Measurements from ENCODE around the gene CCNY. TPM values are rescaled to one million over a fixed set of nuclear protein-coding genes. Genes with fewer than 3 reads are reported as not detected.

CCNY gene
- total and polyA plus RNA-seq, 2 experiments from 2014 or later, result 38.9 to 79.9 TPM

DNA sequence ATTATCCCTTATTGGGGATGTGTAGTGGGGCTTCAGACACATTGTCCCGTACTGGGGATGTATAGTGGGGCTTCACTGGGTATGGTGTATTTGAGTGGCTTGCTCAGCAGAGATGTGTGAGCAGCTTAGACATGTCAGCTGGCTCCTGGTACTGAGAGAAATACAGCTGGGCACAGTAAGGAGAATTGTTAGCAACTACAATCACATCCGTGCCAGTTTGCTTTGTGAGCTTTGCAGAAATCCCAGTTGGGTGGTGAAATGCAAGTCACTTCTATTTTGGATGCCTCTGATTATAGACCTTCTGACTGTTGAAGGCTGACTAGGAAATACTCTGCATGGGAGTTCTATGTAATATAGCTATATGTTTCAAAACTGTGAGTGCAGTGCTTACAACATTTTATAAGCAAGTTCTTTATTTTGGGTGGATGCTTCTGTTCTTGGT, 10.8 kb downstream of the CCNY start:
- TF ChIP-seq, protein P1, sequence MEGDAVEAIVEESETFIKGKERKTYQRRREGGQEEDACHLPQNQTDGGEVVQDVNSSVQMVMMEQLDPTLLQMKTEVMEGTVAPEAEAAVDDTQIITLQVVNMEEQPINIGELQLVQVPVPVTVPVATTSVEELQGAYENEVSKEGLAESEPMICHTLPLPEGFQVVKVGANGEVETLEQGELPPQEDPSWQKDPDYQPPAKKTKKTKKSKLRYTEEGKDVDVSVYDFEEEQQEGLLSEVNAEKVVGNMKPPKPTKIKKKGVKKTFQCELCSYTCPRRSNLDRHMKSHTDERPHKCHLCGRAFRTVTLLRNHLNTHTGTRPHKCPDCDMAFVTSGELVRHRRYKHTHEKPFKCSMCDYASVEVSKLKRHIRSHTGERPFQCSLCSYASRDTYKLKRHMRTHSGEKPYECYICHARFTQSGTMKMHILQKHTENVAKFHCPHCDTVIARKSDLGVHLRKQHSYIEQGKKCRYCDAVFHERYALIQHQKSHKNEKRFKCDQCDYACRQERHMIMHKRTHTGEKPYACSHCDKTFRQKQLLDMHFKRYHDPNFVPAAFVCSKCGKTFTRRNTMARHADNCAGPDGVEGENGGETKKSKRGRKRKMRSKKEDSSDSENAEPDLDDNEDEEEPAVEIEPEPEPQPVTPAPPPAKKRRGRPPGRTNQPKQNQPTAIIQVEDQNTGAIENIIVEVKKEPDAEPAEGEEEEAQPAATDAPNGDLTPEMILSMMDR (IDR thresholded peaks at IDR 0.05; ENCODE audit: low read depth, low read length), result no peak

DNA sequence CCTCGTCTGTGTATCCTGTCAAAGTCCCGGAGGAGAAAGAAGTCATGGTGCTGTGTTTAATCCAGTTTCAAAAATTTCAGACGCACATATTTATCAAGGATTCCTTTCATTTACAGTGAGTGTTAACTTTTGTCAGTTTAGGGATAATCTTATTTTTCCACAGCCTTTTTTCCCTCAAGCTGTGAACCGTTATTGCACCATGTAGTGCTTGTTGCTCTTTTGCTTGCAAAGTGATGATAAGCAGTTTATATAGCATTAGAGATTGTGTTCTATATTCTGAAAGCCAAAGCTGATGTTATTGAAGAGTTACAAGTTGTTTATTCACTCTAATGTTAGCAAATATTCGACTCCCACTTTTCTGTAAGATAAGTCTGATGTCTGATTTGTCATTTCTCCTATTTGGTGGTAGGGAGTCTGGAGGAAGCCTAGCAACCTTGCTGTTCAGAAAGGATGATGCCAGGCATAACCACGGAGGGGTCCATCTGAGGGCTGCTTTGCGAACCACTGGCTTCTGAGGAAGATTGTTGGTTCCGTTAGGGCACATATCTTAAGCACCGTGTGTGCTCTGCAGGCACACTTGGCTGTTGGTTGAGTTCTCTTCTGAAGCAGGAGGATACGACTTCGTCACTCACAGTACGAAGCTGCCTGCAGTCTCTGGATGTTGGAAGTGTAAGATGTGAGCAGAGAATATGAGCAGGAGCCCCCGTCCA, 11.7 kb downstream of the CCNY start:
- Histone ChIP-seq H3K27ac (no peak overlapping the region), H3K9me3 (ENCODE audit: low read depth) (no peaks in the 10 kb centered on the region), H3K36me3 (no peaks in the 10 kb centered on the region), H3K27me3 (no peaks in the 10 kb centered on the region), H3K4me1 (ENCODE audit: low read depth) (peaks cover 39% of the 10 kb centered on the region), H3K4me3 (no peak overlapping the region)
- TF ChIP-seq, protein P1 (IDR thresholded peaks at IDR 0.05; ENCODE audit: low read depth, low read length), result no peak
- DNase-seq (ENCODE audit: low read depth in 1 of 2, low spot score in 1 of 2), result no peak

More for the DNA sequence above, 10.8 kb downstream of the CCNY start:
- Histone ChIP-seq H3K4me3 (no peak overlapping the region), H3K36me3 (no peaks in the 10 kb centered on the region), H3K9me3 (ENCODE audit: low read depth) (no peaks in the 10 kb centered on the region), H3K27ac (no peak overlapping the region), H3K27me3 (no peaks in the 10 kb centered on the region), H3K4me1 (ENCODE audit: low read depth) (peaks cover 37% of the 10 kb centered on the region)
- no peak for DNase-seq (ENCODE audit: low read depth in 1 of 2, low spot score in 1 of 2)

DNA sequence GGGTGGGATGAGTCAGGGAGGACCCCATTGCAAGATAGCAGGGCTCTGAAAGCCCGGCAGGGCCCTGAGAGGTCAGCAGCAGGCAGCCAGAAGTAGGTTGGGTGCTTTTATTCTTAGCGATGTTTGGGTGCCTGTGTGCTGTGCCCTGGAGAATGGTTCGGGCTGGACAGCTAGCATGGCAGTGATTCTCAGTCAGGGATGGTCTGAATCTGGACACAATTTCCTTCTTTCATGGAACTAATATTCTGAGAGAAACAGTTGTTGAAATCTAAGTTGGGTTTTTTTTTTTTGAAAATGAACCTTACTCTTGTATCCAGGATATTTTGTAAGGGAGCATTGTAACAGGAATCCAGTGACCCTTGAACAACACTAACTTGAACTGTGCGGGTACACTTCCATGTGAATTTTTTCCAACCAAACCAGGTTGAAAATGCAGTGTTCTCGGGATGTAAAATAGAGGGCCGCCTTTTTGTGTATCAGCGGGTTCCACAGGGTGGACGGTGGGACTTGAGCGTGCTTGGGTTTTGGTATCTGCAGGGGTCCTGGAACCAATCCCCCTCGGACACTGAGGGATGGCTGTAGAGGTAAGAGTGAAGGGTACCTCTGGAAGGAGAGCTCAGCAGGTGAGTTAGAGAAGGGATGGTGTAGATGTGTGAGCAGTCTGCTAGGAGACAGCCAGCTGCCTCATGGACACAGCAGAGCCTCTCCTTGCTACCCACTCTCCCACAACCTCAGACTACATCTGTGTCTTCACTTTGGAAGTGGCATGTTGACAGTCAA, 12.5 kb downstream of the CCNY start:
- no peaks in the 10 kb centered on the region for H3K36me3 ChIP-seq
- no peaks in the 10 kb centered on the region for H3K27me3 ChIP-seq
- TF ChIP-seq, protein P1 (IDR thresholded peaks at IDR 0.05; ENCODE audit: low read depth, low read length), result no peak
- H3K27ac ChIP-seq, result no peak overlapping the region
- DNase-seq (ENCODE audit: low read depth in 1 of 2, low spot score in 1 of 2), result no peak
- H3K9me3 ChIP-seq (ENCODE audit: low read depth), result no peaks in the 10 kb centered on the region
- no peak overlapping the region for H3K4me3 ChIP-seq
- H3K4me1 ChIP-seq (ENCODE audit: low read depth), result peaks cover 39% of the 10 kb centered on the region

DNA sequence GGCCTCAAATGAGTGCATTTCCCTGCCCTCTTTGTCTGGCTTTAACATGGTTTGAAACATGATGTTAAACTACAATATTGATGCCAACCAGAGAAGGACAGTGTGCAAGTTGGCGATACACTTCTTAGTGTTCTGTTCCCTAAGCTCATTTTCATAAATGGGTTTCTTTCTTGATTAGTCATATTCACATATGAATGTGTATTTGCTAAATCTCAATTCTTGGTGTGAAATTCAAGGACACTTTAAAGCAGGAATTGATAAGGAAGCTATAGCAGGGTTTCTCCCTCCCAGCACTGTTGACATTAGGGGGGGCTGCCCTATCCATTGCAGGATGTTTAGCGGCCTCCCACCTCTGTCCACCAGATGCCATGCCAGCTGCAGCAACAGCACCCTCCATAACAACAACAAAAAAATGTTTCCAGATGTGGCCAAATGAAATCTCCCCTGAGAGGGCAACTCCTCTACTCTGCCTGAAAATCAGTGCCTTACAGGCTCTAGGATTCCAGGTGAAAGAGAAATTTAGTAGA, 13.1 kb downstream of the CCNY start:
- no peaks in the 10 kb centered on the region for H3K27me3 ChIP-seq
- peaks cover 39% of the 10 kb centered on the region for H3K4me1 ChIP-seq (ENCODE audit: low read depth)
- H3K27ac ChIP-seq, result no peak overlapping the region
- no peak overlapping the region for H3K4me3 ChIP-seq
- H3K36me3 ChIP-seq, result no peaks in the 10 kb centered on the region
- no peak for DNase-seq (ENCODE audit: low read depth in 1 of 2, low spot score in 1 of 2)
- TF ChIP-seq, protein P1 (IDR thresholded peaks at IDR 0.05; ENCODE audit: low read depth, low read length), result no peak
- H3K9me3 ChIP-seq (ENCODE audit: low read depth), result no peaks in the 10 kb centered on the region

DNA sequence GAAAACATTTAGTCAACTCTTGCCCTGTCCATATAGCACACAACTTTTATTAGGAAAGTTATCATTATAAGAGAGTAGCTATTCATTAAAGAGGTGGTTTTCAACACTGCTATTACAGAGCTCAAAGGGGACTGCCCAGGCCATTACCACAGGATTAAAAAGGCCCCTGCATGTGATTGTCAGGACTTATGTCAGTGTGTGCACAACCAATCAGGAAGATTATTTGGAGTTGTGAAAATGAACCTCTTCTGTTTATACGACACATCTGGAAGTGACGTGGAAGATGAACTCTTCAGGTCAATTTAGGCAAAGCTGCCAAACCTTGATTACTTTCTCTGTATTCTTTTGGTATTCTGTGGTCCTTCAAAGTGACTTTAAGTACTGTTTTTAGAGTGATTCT, 14.7 kb downstream of the CCNY start:
- Histone ChIP-seq H3K27ac (no peak overlapping the region), H3K27me3 (no peaks in the 10 kb centered on the region), H3K4me3 (no peak overlapping the region), H3K36me3 (no peaks in the 10 kb centered on the region), H3K9me3 (ENCODE audit: low read depth) (no peaks in the 10 kb centered on the region), H3K4me1 (ENCODE audit: low read depth) (peaks cover 34% of the 10 kb centered on the region)
- TF ChIP-seq, protein P1 (IDR thresholded peaks at IDR 0.05; ENCODE audit: low read depth, low read length), result no peak
- DNase-seq (ENCODE audit: low read depth in 1 of 2, low spot score in 1 of 2), result no peak

All from cardiac muscle cell (in vitro differentiated cells and primary cell).